GM19023 (cell line): ENCODE data around the gene ASTN2.

Source experiments
- ATAC-seq: cut with Tn5 transposase; IDR thresholded peaks from one replicate; pipeline ENCODE4 v1.9.1; 2021; ENCODE audit warnings: mild to moderate bottlenecking, moderate library complexity; ENCODE audit not compliant: unreplicated experiment

Gene ASTN2

DNA sequence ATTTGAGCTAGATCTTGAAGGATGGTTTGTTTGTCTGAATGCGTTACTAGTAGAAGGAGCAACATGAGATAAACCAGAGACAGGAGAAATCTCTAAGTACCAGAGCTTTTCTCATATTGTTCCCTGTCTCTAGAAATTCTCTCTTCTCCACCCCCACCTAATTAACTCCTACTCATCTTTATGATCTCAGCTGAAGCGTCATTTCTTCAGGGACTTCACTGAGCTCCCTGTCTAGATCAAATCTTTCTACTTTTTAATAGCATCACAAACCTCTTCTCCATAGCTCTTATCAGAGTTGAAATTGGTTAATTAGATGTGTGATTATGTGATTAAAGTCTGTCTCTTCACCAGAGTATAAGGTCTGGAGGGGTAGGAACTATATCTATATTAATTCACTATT, 1035.0 kb downstream of the ASTN2 start:
- ATAC-seq: no peak

DNA sequence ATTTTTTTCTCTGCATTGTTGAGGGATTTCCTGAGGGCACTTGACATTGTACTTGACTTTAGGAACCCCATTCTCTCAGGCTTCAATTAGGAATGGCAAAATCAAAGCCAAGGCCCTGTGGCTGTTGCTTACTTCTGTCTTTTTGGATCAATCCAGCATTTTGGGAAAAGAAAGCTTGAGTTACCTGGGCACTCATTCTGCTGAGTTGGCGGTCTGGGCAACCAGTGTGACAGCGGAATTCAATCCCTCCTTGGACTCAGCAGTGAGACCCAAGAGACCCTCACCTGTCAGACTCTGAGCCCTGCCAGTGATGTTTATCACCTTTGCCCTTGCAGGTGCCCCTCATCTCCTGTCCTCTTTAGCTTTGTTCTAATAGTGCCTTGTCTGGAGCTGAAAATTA, 1036.0 kb downstream of the ASTN2 start:
- no peak for ATAC-seq

DNA sequence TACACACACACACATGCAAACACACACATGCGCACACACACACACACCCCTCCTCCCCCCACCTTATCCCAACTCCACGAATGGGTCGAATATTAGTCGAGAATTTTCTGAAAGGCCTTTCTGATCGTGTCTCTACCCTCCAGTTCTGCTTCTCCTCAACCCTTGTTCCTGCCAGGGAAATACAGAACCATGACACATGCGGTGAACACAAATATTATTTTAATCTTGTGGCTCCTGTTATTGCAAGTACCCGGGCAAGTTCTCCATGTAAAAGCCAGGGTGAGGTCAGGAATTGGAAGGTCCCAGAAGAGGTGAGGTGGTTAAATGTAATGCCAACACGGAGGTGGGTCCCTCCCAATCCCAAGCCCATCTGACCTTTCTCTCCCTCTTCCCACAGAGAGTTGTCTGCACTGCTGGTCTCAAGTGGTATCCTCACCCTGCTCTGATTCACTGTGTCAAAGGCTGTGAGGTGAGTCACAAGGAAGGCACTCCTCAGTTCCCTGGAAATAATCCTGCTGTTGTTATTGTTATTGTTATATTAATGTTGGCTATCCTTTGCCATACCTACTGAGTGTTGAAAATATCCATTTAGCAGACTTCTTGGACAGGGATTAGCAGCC, 1037.6 kb downstream of the ASTN2 start:
- no peak for ATAC-seq
